ENCODE results near the gene ARVCF. TPM values are rescaled to one million over a fixed set of nuclear protein-coding genes. Genes with fewer than 3 reads are reported as not detected.

ARVCF gene
- polyA plus RNA-seq, 1 of the 3 experiments (the other 2 are of a cell fraction), result 27.4 TPM

DNA sequence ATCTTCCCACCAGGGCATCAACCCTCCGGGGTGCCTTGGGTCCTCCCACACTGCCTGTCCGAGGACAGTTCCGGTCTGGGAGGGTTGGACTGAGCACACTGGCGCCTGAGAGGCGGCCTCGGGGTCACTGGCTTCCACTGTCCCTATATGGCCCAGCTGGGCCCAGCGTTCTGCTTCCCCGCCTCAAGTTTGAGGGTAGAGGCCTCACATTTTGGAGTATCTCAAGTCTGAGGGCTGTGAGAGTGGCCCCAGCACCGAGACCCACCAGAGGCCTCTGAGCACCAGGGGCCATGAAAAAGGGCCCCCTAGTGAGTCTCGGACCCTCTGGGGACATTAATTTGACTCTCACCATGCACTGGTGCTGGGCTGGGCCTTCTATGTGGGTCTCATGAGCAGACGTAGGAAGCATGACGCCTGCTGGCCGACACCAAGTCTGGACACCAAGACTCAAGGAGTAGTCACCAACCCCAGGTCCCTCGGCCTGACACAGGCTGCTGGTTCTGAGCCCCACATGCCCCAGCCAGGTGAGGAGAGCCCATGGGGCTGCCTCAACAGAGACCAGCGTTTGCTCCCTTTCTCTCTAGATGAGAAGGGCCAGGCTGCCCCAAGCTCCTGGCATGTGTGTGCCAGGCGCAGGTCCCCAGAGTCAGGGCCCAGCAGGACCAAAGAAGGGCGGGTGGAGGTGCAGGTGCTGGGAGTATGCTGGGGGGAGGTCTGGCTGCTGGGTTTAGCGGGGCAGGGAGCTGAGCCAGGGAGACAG is 27.5 kb downstream of the ARVCF start:
- ChIA-PET POLR2A (interaction anchor here (1.5 kb wide), 1 partner anchor 24 kb away, joined by 4 read pairs; no protein-coding TSS in a partner anchor), CTCF (interaction anchor here (0.7 to 16.4 kb wide), 5 partner anchors 11 to 23 kb away, joined by 3 to 224 read pairs (median 4); no protein-coding TSS in a partner anchor)
- Histone ChIP-seq H3K9me2 (no peaks in the 10 kb centered on the region), H3K9ac (no peak overlapping the region), H3K9me3 (no peaks in the 10 kb centered on the region), H3K27me3 (ENCODE audit: insufficient read depth) (no peaks in the 10 kb centered on the region), H3F3A (replicated peaks; ENCODE audit: insufficient read depth) (no peaks in the 10 kb centered on the region), H3K27ac (ENCODE audit: low read depth in 2 of 2, low read length in 1 of 2) (no peak overlapping the region; a peak in 1 of 4 replicates), H4K20me1 (ENCODE audit: insufficient read depth) (peaks cover 15% of the 10 kb centered on the region), H3K4me3 (ENCODE audit: low read depth in 2 of 2, low read length in 1 of 2) (no peak overlapping the region), H3K4me2 (no peak overlapping the region), H2AFZ (ENCODE audit: low read depth) (no peak overlapping the region), H3K36me3 (replicated peaks in 1 of 2; ENCODE audit: control insufficient read depth in 1 of 2, insufficient read depth in 2 of 2, low read length in 1 of 2) (no peaks in the 10 kb centered on the region), H3K4me1 (ENCODE audit: control insufficient read depth in 1 of 2, insufficient read depth in 2 of 2, low read depth in 1 of 2, low read length in 1 of 2) (peaks cover 6 to 72% of the 10 kb centered on the region in 2 experiments; a peak in 3 of 4 replicates), H3K79me2 (ENCODE audit: insufficient read depth) (peaks cover 7% of the 10 kb centered on the region; the same call in 1 of the 2 replicates)
- 90% methylated on average over 13 of the region's 18 CpGs for WGBS (ENCODE audit: low lambda C conversion rate)
- DNase-seq, result no peak
- TF ChIP-seq JUND (IDR thresholded peaks at IDR 0.05) (no peak), GATA2 (CRISPR knock-in tag; IDR thresholded peaks at IDR 0.05) (no peak), NFIC (IDR thresholded peaks at IDR 0.05; ENCODE audit: borderline replicate concordance) (no peak), TEAD4 (IDR thresholded peaks at IDR 0.05; ENCODE audit: borderline replicate concordance, insufficient read depth) (no peak), MEF2A (IDR thresholded peaks at IDR 0.05; ENCODE audit: borderline replicate concordance, low read depth) (no peak), NRF1 (IDR thresholded peaks at IDR 0.05; ENCODE audit: low read depth, low read length) (no peak), RXRA (IDR thresholded peaks at IDR 0.05; ENCODE audit: borderline replicate concordance, low read depth) (no peak), ELF1 (IDR thresholded peaks at IDR 0.05) (no peak), FOXM1 (IDR thresholded peaks at IDR 0.05; ENCODE audit: low read depth) (no peak), FOSL2 (IDR thresholded peaks at IDR 0.05; ENCODE audit: borderline replicate concordance, low read depth) (no peak)
- TF ChIP-seq, protein P1, sequence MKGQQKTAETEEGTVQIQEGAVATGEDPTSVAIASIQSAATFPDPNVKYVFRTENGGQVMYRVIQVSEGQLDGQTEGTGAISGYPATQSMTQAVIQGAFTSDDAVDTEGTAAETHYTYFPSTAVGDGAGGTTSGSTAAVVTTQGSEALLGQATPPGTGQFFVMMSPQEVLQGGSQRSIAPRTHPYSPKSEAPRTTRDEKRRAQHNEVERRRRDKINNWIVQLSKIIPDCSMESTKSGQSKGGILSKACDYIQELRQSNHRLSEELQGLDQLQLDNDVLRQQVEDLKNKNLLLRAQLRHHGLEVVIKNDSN (IDR thresholded peaks at IDR 0.05; ENCODE audit: borderline replicate concordance, low read depth), result no peak

DNA sequence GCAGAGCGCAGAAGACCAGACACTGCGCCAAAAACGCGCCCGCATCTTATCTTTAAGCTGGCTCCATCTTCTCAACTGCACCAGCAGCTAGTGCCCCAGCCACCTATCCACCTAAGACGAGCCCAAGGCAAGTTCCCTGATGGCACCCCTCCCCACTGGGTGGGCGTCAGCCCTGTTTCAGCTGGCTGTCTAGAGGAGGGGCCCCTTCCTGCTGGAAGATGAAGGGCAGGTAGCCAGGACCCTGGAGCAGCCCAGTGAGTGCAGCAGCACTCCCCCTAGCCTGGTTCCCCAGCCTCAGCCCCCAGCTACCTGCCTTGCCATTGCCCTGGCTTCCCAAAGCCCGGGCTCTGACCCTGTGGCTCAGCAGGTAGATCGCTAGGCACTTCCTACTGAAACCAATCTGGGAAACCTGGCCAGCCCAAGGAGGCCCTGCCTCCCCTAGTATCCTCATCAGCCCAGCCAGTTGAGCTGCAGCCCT is 28.3 kb downstream of the ARVCF start:
- no peak overlapping the region for H3K4me2 ChIP-seq
- 81% methylated on average over 9 of the region's 9 CpGs for WGBS (ENCODE audit: low lambda C conversion rate)
- TF ChIP-seq, protein P2, sequence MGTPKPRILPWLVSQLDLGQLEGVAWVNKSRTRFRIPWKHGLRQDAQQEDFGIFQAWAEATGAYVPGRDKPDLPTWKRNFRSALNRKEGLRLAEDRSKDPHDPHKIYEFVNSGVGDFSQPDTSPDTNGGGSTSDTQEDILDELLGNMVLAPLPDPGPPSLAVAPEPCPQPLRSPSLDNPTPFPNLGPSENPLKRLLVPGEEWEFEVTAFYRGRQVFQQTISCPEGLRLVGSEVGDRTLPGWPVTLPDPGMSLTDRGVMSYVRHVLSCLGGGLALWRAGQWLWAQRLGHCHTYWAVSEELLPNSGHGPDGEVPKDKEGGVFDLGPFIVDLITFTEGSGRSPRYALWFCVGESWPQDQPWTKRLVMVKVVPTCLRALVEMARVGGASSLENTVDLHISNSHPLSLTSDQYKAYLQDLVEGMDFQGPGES (IDR thresholded peaks at IDR 0.05; ENCODE audit: low read depth, low read length), result no peak
- TF ChIP-seq, protein P3, sequence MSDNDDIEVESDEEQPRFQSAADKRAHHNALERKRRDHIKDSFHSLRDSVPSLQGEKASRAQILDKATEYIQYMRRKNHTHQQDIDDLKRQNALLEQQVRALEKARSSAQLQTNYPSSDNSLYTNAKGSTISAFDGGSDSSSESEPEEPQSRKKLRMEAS (IDR thresholded peaks at IDR 0.05; ENCODE audit: low read depth), result no peak
- TF ChIP-seq, protein P4, sequence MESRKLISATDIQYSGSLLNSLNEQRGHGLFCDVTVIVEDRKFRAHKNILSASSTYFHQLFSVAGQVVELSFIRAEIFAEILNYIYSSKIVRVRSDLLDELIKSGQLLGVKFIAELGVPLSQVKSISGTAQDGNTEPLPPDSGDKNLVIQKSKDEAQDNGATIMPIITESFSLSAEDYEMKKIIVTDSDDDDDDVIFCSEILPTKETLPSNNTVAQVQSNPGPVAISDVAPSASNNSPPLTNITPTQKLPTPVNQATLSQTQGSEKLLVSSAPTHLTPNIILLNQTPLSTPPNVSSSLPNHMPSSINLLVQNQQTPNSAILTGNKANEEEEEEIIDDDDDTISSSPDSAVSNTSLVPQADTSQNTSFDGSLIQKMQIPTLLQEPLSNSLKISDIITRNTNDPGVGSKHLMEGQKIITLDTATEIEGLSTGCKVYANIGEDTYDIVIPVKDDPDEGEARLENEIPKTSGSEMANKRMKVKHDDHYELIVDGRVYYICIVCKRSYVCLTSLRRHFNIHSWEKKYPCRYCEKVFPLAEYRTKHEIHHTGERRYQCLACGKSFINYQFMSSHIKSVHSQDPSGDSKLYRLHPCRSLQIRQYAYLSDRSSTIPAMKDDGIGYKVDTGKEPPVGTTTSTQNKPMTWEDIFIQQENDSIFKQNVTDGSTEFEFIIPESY (IDR thresholded peaks at IDR 0.05; ENCODE audit: borderline replicate concordance, low read depth), result no peak
- no peak for TF ChIP-seq TCF12 (IDR thresholded peaks at IDR 0.05)
- TF ChIP-seq GABPA (IDR thresholded peaks at IDR 0.05; ENCODE audit: low read depth), result no peak
- TF ChIP-seq RCOR1 (IDR thresholded peaks at IDR 0.05; ENCODE audit: low read length), result no peak
- no peak for TF ChIP-seq RAD21 (IDR thresholded peaks at IDR 0.05; ENCODE audit: low read length)
- TF ChIP-seq, protein P5, sequence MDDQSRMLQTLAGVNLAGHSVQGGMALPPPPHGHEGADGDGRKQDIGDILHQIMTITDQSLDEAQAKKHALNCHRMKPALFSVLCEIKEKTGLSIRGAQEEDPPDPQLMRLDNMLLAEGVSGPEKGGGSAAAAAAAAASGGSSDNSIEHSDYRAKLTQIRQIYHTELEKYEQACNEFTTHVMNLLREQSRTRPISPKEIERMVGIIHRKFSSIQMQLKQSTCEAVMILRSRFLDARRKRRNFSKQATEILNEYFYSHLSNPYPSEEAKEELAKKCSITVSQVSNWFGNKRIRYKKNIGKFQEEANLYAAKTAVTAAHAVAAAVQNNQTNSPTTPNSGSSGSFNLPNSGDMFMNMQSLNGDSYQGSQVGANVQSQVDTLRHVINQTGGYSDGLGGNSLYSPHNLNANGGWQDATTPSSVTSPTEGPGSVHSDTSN (IDR thresholded peaks at IDR 0.05), result no peak
- TF ChIP-seq FOSL2 (IDR thresholded peaks at IDR 0.05; ENCODE audit: borderline replicate concordance, low read depth), result no peak
- no peaks in the 10 kb centered on the region for H3K9me3 ChIP-seq
- peaks cover 14 to 77% of the 10 kb centered on the region in 2 experiments; a peak in 3 of 4 replicates for H3K4me1 ChIP-seq (ENCODE audit: control insufficient read depth in 1 of 2, insufficient read depth in 2 of 2, low read depth in 1 of 2, low read length in 1 of 2)
- no peak for DNase-seq
- H3K27ac ChIP-seq (ENCODE audit: low read depth in 2 of 2, low read length in 1 of 2), result no peak overlapping the region
- H4K20me1 ChIP-seq (ENCODE audit: insufficient read depth), result peaks cover 19% of the 10 kb centered on the region
- peaks cover 13% of the 10 kb centered on the region; the same call in 1 of the 2 replicates for H3K79me2 ChIP-seq (ENCODE audit: insufficient read depth)
- no peaks in the 10 kb centered on the region for H3K36me3 ChIP-seq (replicated peaks in 1 of 2; ENCODE audit: control insufficient read depth in 1 of 2, insufficient read depth in 2 of 2, low read length in 1 of 2)
- no peak overlapping the region for H3K4me3 ChIP-seq (ENCODE audit: low read depth in 2 of 2, low read length in 1 of 2)
- no peaks in the 10 kb centered on the region for H3K27me3 ChIP-seq (ENCODE audit: insufficient read depth)
- ChIA-PET POLR2A (no interaction called here), CTCF (interaction anchor here (0.6 to 16.4 kb wide), 4 partner anchors 14 to 26 kb away, joined by 3 to 224 read pairs (median 4); no protein-coding TSS in a partner anchor)
- no peaks in the 10 kb centered on the region for H3K9me2 ChIP-seq
- no peak overlapping the region for H2AFZ ChIP-seq (ENCODE audit: low read depth)
- no peaks in the 10 kb centered on the region for H3F3A ChIP-seq (replicated peaks; ENCODE audit: insufficient read depth)
- no peak overlapping the region for H3K9ac ChIP-seq

Data from SK-N-SH (cell line).